HG03432 (cell line): ENCODE results near the gene INAFM1.

Experiments
- ATAC-seq: cut with Tn5 transposase; IDR thresholded peaks from one replicate; pipeline ENCODE4 v1.9.1; 2021; ENCODE audit warnings: mild to moderate bottlenecking, moderate library complexity; ENCODE audit not compliant: unreplicated experiment

INAFM1 gene

GRCh38 chr19:47309038-47309437 lies 34.4 kb downstream of the INAFM1 start:
- no peak for ATAC-seq

DNA sequence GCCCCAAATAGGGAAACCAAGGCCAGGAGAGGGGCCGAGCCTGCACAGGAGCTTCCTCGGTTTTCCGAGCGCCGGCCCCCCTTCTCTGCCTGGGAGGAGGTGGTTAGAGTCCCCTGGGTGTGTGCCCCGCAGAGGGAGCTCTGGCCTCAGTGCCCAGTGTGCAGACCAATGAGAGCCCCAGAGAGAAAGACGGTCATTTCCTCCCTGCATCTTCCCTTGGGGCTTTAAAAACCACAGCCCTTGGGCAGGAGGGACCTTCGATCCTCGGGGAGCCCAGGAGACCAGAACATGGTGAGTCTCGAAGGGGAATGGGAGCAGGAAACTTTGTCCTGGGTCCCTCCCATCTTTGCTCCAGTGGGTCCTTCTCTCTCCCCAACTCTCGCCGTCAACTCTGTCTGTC lies 34.9 kb downstream of the INAFM1 start, which contains the start of gene C5AR1:
TSS of gene C5AR1 (plus strand) at position 254 of the 400 bp plus-strand sequence. CDS start at position 289, 35 bp downstream.
- ATAC-seq: no peak

DNA sequence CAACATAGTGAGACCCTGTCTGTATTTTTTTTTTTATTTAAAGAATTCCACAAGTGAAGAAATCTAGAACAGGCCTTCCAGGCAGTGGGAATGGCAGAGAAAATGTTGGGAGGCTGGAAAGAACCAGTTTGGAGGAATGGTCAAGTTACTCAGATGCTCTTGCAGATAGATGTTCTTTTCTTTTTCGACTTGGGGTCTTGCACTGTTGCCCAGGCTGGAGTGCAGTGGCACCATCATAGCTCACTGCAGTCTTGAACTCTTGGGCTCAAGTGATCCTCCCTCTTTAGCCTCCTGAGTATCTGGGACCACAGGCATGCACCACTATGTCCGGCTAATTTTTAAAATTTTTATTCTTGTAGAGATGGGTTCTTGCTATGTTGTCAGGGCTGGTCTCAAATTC lies 35.6 kb downstream of the INAFM1 start:
- no peak for ATAC-seq

DNA sequence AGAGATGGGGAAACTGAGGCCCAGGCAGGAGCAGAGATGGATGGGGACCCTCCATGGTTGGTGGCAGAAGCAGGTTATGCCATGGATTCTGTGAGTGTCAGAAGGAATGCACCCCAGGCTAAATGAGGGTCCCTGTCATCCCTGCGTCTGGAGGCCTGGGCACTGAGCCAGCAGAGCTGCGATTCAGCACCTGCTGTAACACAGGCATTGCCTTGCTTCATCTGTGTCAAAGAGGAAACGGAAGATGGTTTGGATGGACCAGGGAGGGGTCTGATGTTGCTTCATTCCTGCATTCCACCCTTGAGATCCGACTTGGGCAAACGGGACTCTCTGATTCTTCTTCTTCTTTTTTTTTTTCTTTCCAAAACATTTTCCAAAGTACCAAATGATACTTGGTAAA lies 36.1 kb downstream of the INAFM1 start:
- no peak for ATAC-seq

- ATAC-seq: no peak
These were observed 37.8 kb downstream of the INAFM1 start for GRCh38 chr19:47312366-47313006.

DNA sequence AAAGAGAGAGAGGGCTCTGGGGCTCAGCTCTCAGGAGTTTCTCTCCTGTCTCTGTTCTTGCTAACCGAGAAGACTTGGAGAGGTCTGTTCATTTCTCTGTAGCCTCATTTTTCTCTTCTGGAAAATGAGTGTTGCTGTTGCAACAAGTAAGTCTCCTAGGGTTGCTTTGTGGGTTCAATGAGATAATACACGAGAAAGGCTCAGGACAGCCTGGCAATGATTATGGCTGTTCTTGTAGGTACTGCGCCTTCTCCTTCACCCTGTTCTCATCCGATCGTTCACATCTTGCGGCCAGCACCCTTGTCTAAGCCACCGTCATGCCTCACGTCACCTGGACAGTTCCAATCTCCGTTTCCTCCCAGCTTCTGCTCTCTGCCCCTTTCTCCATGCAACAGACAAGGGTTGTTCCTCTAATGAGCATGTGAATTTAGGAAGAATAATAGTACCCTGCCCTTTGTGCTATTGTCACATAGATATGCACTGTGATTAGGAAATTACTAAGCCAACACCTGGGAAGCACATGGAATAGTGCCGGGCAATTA lies 39.1 kb downstream of the INAFM1 start:
- ATAC-seq: no peak

DNA sequence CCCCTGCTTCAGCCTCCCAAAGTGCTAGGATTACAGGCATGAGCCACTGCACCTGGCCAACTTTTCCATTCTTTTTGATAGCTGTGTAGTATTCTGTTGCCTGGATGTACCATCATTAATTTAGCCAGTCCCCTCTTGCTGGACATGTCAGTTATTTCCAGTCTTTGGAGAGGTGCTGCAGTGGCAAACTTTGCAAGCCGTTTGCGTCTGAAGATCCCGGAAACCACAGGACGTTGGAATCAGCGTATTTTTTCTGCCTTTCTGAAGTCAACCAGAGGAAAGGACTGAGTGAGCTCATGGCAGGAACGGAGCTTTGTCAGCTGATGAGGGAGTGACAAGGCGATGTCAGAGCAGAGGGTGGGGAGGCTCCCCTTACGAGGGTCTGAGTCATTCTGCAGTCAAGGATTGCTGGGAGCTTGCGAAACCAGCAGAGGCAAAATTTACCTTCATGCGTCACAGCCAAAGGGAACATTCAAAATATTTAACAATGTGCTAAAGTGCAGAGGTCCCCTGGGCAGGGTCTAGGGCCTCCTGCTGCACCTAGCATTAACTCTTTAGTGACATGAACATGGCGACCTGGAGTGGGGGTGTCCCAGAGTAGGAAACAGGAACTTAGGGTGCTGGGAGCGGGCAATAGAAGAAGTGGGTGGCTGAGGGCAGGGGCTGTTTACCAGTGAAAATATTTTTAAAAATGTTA lies 40.6 kb downstream of the INAFM1 start:
- no peak for ATAC-seq

DNA sequence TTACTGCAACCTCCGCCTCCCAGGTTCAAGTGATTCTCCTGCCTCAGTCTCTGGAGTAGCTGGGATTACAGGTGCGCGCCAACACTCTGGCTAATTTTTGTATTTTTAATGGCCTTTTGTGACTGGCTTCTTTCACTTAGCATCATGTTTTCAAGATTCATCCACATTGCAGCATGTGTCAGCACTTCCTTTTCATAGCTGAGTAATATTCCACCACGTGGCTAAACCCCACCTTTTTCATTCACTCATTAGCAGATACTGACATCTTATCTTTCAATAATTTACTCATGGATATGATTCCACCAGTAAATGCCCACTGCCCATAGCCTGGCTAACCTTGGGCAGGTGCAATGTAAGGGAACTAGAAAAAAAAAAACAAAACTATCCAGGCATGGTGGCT lies 41.8 kb downstream of the INAFM1 start:
- no peak for ATAC-seq

- no peak for ATAC-seq
These were observed 45.5 kb downstream of the INAFM1 start for GRCh38 chr19:47319923-47320871.

DNA sequence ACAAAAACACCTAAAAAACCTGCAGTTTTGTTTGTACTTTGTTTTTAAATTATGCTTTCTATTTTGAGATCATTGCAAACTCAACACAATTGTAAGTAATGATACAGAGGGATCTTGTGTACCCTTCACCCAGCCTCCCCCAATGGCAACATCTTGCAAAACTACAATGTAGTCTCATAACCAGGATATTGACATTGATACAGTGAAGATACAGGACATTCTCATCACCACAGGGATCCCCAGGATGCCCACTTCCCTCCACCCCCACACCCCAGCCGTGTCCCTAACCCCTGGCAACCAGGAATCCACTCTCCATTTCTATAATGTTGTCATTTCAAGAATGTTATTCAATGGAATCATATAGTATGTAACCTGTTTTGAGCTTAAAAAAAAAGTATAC lies 46.9 kb downstream of the INAFM1 start:
- ATAC-seq: no peak

DNA sequence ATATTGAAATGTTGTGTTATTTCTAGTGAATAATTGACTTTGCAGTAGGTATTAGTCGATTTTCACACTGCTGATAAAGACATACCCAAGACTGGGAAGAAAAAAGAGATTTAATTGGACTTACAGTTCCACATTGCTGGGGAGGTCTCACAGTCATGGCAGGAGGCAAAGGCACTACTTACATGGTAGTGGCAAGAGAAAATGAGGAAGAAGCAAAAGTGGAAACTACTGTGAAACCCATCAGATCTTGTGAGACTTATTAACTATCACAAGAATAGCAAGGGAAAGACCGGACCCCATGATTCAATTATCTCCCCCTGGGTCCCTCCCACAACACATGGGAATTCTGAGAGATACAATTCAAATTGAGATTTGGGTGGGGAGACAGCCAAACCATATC lies 47.4 kb downstream of the INAFM1 start:
- ATAC-seq: no peak

DNA sequence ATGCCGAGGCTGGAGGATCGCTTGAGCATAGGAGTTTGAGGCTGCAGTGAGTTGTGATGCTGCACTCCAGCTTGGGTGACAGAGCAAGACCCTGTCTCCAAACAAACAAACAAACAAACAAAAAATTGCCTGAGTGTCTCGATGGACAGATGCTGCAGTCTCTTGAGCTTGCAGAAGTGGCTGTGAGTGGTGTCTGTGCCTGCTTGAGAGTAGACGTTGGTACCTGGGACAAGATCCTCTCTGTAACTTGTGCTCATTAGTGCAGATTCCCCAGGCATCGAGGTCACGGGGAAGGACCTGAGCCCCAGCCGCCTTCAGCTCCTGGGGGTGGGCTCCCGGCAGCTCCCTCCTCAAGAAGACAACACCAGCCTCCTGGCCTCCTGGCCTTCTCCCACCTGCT lies 48.7 kb downstream of the INAFM1 start:
- ATAC-seq: no peak

- no peak for ATAC-seq
These were observed 49.2 kb downstream of the INAFM1 start for GRCh38 chr19:47323872-47324271.

DNA sequence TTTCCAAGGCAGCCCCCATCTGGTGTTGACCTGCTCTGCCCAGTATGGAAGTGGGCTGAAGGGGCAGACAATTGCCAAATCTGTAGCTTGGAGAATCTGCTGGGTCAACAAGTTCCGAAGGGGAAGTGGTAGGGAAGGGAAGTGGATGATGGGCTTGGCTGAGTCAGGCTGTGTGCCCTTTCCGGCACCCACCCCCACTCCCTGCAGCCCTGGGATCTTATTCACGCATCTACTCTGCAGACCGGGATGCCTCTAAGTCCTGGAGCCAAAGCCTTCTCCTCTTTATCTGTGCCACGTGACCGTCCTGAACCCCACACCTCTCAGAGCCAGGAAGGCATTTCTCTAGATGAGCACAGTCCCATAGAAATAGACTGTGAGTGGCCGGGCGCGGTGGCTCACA lies 49.8 kb downstream of the INAFM1 start:
- ATAC-seq: no peak
